GM12878 (cell line): ENCODE measurements around the gene TRIM71. TPM values are rescaled to one million over a fixed set of nuclear protein-coding genes. Genes with fewer than 3 reads are reported as not detected.

ENCODE experiments used
- ATAC-seq: fragments of 200-7000 bp; cut with Tn5 transposase; 3 replicates; pipeline ENCODE4 v1.9.1; 2020; ENCODE audit warnings: mild to moderate bottlenecking, moderate library complexity
- BruUV-seq: library from RNA; stranded (reverse); fragments of 400-500 nt; replicated peaks from 2 replicates; lab custom pipeline; 2021; lab: Mats Ljungman, UMichigan
- CTCF ChIA-PET: fragments of 300-600 bp; sonication (Branson Sonifier 250); formaldehyde crosslinking; extraction: SDS; loops from one replicate; lab custom pipeline; 2021; ENCODE audit warnings: inconsistent platforms; lab: Yijun Ruan, JAX
- POLR2A ChIA-PET: fragments of 350-600 bp; formaldehyde crosslinking; extraction: SDS; loops from one replicate; lab custom pipeline; 2021; ENCODE audit warnings: inconsistent platforms; lab: Charles Lee
- RAD21 ChIA-PET: fragments of 300-600 bp; sonication (Branson Sonifier 250); formaldehyde crosslinking; loops from one replicate; lab custom pipeline; 2023; ENCODE audit warnings: antibody characterized with exemption; ENCODE audit not compliant: unreplicated experiment; lab: Charles Lee
- SMC1A ChIA-PET: fragments of 300-600 bp; sonication (Branson Sonifier 250); formaldehyde crosslinking; loops from one replicate; lab custom pipeline; 2023; ENCODE audit not compliant: unreplicated experiment, uncharacterized antibody; lab: Charles Lee
- DNase-seq: peaks from one replicate; pipeline ENCODE4 v3.0.0-alpha.2; 2011; ENCODE audit warnings: low read depth, low spot score
- FAIRE-seq: peaks from 3 replicates; lab custom pipeline; 2011; peaks lifted over from hg19 to GRCh38; lab: Jason Lieb, UNC
- H2AFZ ChIP-seq: 2 replicates; pipeline ENCODE4 v1.6.0; 2011; ENCODE audit warnings: low read depth, low read length, control low read depth; ENCODE audit not compliant: control insufficient read depth
- H3K27ac ChIP-seq: 2 replicates; pipeline ENCODE4 v1.5.1; 2011; ENCODE audit warnings: control low read depth; ENCODE audit not compliant: control insufficient read depth, insufficient read depth
- H3K27me3 ChIP-seq, 2 experiments: replicated peaks in 1 of 2; 2 replicates each; pipeline versions ENCODE4 v1.6.0 to v1.6.1; 2011; ENCODE audit warnings: low read length in 1 of 2; ENCODE audit not compliant: control insufficient read depth in 2 of 2, insufficient read depth in 2 of 2
- H3K36me3 ChIP-seq, 2 experiments: 2 replicates each; pipeline ENCODE4 v1.5.1; 2011; ENCODE audit warnings: low read length in 1 of 2; ENCODE audit not compliant: control insufficient read depth in 2 of 2, insufficient read depth in 2 of 2
- H3K4me1 ChIP-seq: 2 replicates; pipeline ENCODE4 v1.6.1; 2011; ENCODE audit warnings: mild to moderate bottlenecking, low read length, moderate library complexity, mixed read lengths; ENCODE audit not compliant: control insufficient read depth, insufficient read depth
- H3K4me2 ChIP-seq: 2 replicates; pipeline ENCODE4 v1.6.0; 2011; ENCODE audit warnings: control low read depth; ENCODE audit not compliant: control insufficient read depth, insufficient read depth
- H3K4me3 ChIP-seq: fragments of 200-600 bp; sonication (generic); 2 replicates; pipeline ENCODE4 v1.5.1; 2016
- H3K79me2 ChIP-seq: 2 replicates; pipeline ENCODE4 v1.6.0; 2011; ENCODE audit warnings: low read length; ENCODE audit not compliant: control insufficient read depth, insufficient read depth
- H3K9ac ChIP-seq: 2 replicates; pipeline ENCODE4 v1.8.0; 2011; ENCODE audit warnings: low read length, control low read depth, mixed read lengths; ENCODE audit not compliant: control insufficient read depth, insufficient read depth
- H3K9me3 ChIP-seq: replicated peaks from 3 replicates; pipeline ENCODE4 v1.5.1; 2011; ENCODE audit warnings: mild to moderate bottlenecking, low read length; ENCODE audit not compliant: control insufficient read depth, insufficient read depth
- H4K20me1 ChIP-seq: 2 replicates; pipeline ENCODE4 v1.6.0; 2011; ENCODE audit not compliant: control insufficient read depth, insufficient read depth
- BRCA1 ChIP-seq: IDR thresholded peaks from 2 replicates; pipeline ENCODE4 v1.6.1; 2011; ENCODE audit warnings: low read depth, low read length, improper control_type of control experiment
- ESRRA ChIP-seq: IDR thresholded peaks from 2 replicates; pipeline ENCODE4 v1.6.1; 2012; ENCODE audit warnings: mild to moderate bottlenecking, low read length, improper control_type of control experiment
- IKZF1 ChIP-seq: fragments of 450-650 bp; conservative IDR thresholded peaks from 2 replicates; pipeline ENCODE4 v1.6.1; 2017; ENCODE audit warnings: antibody characterized with exemption, mild to moderate bottlenecking
- KDM1A ChIP-seq: fragments of 200-600 bp; sonication (generic); IDR thresholded peaks from 2 replicates; pipeline ENCODE4 v1.6.1; 2016; ENCODE audit warnings: borderline replicate concordance
- MTA3 ChIP-seq: IDR thresholded peaks from 2 replicates; pipeline ENCODE4 v1.6.1; 2012; ENCODE audit warnings: low read length, inconsistent platforms, borderline replicate concordance
- NFYB ChIP-seq: IDR thresholded peaks from 2 replicates; pipeline ENCODE4 v1.6.1; 2011; ENCODE audit warnings: low read depth, mild to moderate bottlenecking, low read length, improper control_type of control experiment, moderate library complexity; ENCODE audit not compliant: insufficient read depth
- RAD21 ChIP-seq: IDR thresholded peaks from 2 replicates; pipeline ENCODE4 v1.6.1; 2011; ENCODE audit warnings: mild to moderate bottlenecking, low read depth, low read length, moderate library complexity; ENCODE audit not compliant: insufficient read depth
- SMC3 ChIP-seq: IDR thresholded peaks from 2 replicates; pipeline ENCODE4 v1.6.1; 2011; ENCODE audit warnings: low read length, improper control_type of control experiment, borderline replicate concordance
- ZNF384 ChIP-seq: IDR thresholded peaks from 2 replicates; pipeline ENCODE4 v1.6.1; 2012; ENCODE audit warnings: low read depth, mild to moderate bottlenecking, low read length, improper control_type of control experiment, borderline replicate concordance
- WGBS: methylation state at CpG from one replicate; pipeline ENCODE4 v1.1.6; 2016; ENCODE audit warnings: low lambda C conversion rate; ENCODE audit not compliant: insufficient replicate concordance, insufficient coverage; ENCODE audit errors: missing lambda C conversion rate; 5-methylcytosine and 5-hydroxymethylcytosine counted together
- in situ Hi-C: fragments of 300-500 bp; cut with MboI; formaldehyde crosslinking; loops from 9 replicates; pipeline ENCODE4 v1.14.3; 2018; ENCODE audit warnings: mixed read lengths
- intact Hi-C: fragments of 100-400 bp; cut with micrococcal nuclease; formaldehyde crosslinking; loops from one replicate; pipeline ENCODE4 v1.14.2; 2022; ENCODE audit not compliant: unreplicated experiment
- polyA plus RNA-seq, 11 experiments: library from polyadenylated mRNA; depleted of rRNA in 4 of 11; unstranded in 6 of 11; stranded (reverse) in 5 of 11; fragments of >200 nt; fragmentation: Nextera tagmentation in 4 of 11; fragmentation: Illumina TruSeq in 1 of 11; extraction: Ambion mirVana in 4 of 11; extraction: Trizol in 1 of 11; gene quantifications; 1 replicate in 1 of 11; 2 replicates in 10 of 11; pipeline versions ENCODE4 v1.2.1 to v1.2.3, GENCODE V29; 2011 to 2016; ENCODE audit warnings: inconsistent platforms in 2 of 11, missing spikeins in 2 of 11, low read depth in 1 of 11
- total RNA-seq, 4 experiments: library from RNA; depleted of rRNA in 3 of 4; stranded (reverse); fragments of >200 nt in 3 of 4; fragmentation: Illumina TruSeq in 1 of 4; extraction: Trizol in 1 of 4; gene quantifications; 2 replicates each; pipeline versions ENCODE4 v1.2.1 to v1.2.3, GENCODE V29; 2013 to 2021
- TF ChIP-seq, protein P1 (sequence below): IDR thresholded peaks from 2 replicates; pipeline ENCODE4 v1.6.1; 2011; ENCODE audit warnings: borderline replicate concordance, low read depth, mild to moderate bottlenecking, moderate library complexity, low read length; ENCODE audit not compliant: insufficient read depth, poor library complexity, severe bottlenecking
- TF ChIP-seq, protein P2 (sequence below): fragments of 450-650 bp; IDR thresholded peaks from 2 replicates; pipeline ENCODE4 v1.6.1; 2016; ENCODE audit warnings: mild to moderate bottlenecking

TRIM71 gene
- total and polyA plus RNA-seq, 10 of the 15 experiments (the other 5 are each of a cell fraction or from before 2014, with no cell fraction given): 0.02 to 1.8 (median 0.16) TPM

DNA sequence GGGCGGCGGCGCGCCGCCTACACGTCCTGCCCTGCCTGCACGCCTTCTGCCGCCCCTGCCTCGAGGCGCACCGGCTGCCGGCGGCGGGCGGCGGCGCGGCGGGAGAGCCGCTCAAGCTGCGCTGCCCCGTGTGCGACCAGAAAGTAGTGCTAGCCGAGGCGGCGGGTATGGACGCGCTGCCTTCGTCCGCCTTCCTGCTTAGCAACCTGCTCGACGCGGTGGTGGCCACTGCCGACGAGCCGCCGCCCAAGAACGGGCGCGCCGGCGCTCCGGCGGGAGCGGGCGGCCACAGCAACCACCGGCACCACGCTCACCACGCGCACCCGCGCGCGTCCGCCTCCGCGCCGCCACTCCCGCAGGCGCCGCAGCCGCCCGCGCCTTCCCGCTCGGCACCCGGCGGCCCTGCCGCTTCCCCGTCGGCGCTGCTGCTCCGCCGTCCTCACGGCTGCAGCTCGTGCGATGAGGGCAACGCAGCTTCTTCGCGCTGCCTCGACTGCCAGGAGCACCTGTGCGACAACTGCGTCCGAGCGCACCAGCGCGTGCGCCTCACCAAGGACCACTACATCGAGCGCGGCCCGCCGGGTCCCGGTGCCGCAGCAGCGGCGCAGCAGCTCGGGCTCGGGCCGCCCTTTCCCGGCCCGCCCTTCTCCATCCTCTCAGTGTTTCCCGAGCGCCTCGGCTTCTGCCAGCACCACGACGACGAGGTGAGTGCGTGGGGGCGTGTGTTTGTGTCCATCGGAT, 602 bp downstream of the TRIM71 start (continued):
- TF ChIP-seq SMC3: no peak
- TF ChIP-seq MTA3: no peak
- TF ChIP-seq KDM1A: no peak
- peak; percentile 48 for TF ChIP-seq IKZF1
- no peak for TF ChIP-seq ZNF384
- TF ChIP-seq, protein P1, sequence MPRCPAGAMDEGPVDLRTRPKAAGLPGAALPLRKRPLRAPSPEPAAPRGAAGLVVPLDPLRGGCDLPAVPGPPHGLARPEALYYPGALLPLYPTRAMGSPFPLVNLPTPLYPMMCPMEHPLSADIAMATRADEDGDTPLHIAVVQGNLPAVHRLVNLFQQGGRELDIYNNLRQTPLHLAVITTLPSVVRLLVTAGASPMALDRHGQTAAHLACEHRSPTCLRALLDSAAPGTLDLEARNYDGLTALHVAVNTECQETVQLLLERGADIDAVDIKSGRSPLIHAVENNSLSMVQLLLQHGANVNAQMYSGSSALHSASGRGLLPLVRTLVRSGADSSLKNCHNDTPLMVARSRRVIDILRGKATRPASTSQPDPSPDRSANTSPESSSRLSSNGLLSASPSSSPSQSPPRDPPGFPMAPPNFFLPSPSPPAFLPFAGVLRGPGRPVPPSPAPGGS: no peak
- no peak for TF ChIP-seq ESRRA
- no peak for TF ChIP-seq BRCA1
- TF ChIP-seq RAD21: no peak

DNA sequence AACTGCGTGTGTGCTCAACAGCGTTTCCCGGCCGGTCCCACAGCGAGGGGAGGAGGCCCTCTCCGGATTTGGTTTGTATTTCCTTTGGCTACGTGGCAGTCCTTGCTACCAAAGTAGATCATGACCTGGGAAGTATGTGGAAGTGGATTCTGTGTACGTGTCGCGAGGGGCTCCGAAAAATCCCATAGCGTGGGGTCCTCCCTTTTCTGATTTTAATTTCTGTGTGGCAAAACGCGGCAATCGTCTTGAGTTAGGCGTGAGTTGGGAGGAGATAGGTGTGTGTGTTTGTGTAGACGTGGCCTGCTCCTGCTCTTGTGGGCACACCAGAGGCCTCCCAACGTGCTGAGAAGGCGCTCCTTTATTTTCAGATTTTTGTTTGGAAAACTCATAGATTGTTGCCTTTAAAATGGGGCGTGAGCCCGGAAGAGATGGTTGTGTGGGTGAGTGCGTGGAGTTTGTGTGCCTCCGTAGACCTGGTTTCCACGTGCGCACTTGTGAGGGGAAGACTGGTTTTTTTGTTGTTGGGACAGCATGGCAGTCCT, 1.2 kb downstream of the TRIM71 start:
- in situ Hi-C loops: no loop called here
- Histone ChIP-seq H3K27me3 (peaks cover 16 to 19% of the 10 kb centered on the region in 2 experiments), H3K27ac (no peak overlapping the region)
- FAIRE-seq: no peak
- ChIA-PET POLR2A (no interaction called here), RAD21 (no interaction called here)
- TF ChIP-seq NFYB: no peak
- TF ChIP-seq, protein P2, sequence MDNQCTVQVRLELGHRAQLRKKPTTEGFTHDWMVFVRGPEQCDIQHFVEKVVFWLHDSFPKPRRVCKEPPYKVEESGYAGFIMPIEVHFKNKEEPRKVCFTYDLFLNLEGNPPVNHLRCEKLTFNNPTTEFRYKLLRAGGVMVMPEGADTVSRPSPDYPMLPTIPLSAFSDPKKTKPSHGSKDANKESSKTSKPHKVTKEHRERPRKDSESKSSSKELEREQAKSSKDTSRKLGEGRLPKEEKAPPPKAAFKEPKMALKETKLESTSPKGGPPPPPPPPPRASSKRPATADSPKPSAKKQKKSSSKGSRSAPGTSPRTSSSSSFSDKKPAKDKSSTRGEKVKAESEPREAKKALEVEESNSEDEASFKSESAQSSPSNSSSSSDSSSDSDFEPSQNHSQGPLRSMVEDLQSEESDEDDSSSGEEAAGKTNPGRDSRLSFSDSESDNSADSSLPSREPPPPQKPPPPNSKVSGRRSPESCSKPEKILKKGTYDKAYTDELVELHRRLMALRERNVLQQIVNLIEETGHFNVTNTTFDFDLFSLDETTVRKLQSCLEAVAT: peak; percentile 81
- TF ChIP-seq, all 136 proteins: peak for 1
- Histone ChIP-seq H3K79me2 (no peaks in the 10 kb centered on the region), H3K36me3 (no peaks in the 10 kb centered on the region), H3K4me1 (no peaks in the 10 kb centered on the region), H3K4me2 (no peak overlapping the region), H3K9me3 (no peaks in the 10 kb centered on the region), H3K4me3 (no peak overlapping the region), H3K9ac (no peak overlapping the region), H2AFZ (no peak overlapping the region), H4K20me1 (no peaks in the 10 kb centered on the region)
- ChIA-PET SMC1A (no interaction called here), CTCF (no interaction called here)
- 74% methylated on average over 22 of the region's 25 CpGs for WGBS
- no TSS peak for BruUV-seq
- DNase-seq (no peak), ATAC-seq (no peak)
- intact Hi-C loops: loop anchor here (10.0 kb wide), 1 partner anchor 86 kb away; no protein-coding TSS in a partner anchor
